Inferior parietal cortex (tissue), 1 donor: ENCODE data around the gene FOXK1.

Experiments used
- DNase-seq: peaks from one replicate; pipeline ENCODE4 v3.0.0-alpha.2; 2016; ENCODE audit errors: extremely low spot score

FOXK1 gene

GRCh38 chr7:4722308-4722707 lies 40.2 kb downstream of the FOXK1 start:
- no peak for DNase-seq

DNA sequence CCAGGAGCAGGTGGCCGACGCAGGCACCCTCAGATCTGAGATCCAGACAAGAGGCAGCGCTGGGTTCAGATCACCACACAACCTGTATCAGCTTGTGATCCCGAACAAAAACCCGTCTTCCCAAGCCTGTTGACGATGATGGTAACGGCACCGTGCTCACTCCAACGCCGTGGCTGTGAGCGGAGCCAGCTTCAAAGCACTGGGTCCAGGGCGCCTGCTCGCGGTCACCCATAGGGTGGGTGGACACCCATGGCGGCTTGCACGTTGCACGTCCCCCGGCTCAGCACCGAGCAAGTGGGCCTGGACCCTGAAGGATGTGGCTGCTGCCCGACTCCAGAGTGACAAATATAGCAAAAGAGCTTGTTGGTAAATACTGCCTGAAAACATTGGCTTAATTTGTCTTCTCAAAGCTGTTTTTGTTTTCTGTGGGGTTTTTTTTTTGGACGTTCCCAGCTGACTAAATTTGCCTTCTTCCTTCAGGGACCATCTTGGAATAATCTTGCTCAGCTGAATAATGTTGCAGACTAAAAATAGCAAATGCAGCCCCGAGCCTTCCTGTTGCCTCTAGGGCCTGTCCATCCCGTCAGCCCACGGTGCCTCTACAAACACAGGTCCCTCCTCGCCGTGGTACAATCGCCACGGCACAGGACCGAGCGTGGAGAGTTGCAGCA lies 41.0 kb downstream of the FOXK1 start:
- DNase-seq: no peak

DNA sequence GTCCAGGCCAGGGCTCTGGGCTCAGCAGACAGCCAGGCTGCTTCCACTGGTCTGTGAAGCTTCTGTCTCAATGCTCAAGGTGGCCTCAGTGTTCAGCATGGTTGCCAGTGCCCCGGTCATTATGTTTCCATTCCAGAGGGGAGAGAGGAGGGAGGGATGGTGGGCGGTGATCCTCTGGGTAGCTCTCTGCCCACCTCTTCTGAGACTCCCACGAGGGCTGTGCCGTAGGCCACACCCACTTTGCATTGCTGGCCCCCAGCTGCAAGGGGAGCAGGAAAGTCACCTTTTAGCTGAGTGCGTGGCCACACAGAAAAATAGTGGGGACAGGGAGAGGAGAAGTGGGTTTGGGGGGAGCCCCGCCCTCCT lies 42.5 kb downstream of the FOXK1 start:
- DNase-seq: no peak

GRCh38 chr7:4725014-4725849 lies 43.1 kb downstream of the FOXK1 start:
- peak; percentile 65 for DNase-seq

DNA sequence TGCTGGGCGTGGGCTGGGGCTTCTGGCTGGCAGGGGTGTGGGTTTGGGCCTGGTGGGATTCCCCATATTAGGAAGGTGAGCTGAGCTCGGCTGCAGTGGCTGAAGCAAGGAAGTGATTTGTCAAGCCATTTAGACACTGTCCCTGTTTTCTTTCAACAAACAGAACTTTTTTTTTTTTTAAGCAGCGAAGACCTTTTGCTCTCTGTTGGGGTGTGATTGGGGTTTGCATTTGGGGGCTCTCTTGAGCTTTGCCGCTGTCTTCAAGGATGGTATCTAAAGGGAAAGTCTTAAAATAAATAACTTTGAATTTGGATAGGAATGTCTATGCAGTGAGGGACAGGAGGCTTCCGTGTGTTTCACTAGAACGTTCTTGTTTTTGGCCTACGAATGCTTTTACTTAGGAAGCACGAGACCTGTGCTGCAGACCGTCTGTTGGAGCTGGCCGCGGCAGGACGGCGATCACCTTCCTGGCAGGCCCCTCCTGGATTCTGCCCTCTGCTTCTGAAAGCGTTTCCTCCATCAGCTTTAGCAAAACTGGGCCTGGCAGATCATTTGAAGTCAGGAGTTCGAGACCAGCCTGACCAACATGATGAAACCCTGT lies 43.9 kb downstream of the FOXK1 start:
- DNase-seq: no peak

DNA sequence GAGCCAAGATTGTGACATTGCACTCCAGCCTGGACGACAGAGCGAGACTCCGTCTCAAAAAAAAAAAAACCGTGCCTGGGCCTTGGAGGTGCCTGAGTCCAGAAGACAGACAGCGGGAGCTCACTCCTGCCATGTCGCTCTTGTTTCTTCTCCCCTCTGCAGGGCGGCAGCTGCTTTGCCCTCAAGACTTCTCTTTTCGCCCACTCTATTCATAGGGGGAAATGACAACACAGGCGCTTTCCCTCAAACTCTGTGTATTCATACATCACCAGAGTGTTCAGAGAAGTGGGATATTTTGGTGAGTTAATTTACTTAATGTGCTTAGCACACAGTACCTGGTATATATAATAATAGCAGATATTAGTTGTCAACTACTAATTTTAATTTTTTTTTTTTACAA lies 44.5 kb downstream of the FOXK1 start:
- DNase-seq: no peak

DNA sequence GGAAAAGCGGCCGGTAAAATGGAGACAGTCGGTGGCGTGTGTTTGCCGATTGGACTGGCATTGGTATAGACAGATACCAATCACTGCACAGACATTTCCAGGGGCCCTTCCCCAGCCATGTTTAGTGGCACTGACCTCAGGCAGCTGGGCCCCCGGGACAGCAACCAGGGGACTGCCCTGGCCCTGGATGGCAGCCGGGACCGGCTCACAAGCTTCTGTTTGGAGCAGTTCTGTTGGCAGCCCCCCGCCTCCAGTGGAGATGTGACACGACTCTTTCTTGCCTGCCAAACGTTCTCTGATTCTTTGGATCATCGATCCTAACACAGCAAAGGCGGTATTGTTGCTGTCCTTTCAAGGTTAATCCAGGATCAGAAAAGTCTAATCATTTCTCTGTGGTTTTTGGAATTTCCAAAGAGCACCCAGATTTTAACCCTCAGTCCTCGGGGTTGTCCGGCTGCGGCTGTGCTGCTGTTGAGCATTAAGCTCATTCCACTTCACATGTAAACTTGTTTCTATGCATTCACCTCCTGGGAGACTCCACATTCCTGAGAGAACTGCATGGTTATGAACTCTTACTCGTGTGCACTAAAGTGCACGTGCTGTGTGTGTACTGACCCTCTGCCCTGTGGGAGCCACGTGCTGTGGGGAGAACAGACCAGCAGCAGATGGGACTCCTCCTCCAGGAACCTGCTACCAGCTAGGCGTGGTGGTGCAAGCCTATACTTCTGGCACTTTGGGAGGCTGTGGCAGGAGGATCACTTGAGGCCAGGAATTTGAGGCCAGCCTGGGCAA lies 46.0 kb downstream of the FOXK1 start:
- DNase-seq: no peak

- DNase-seq: no peak
Observed at GRCh38 chr7:4729266-4729665, 47.2 kb downstream of the FOXK1 start.

GRCh38 chr7:4730276-4730675 lies 48.2 kb downstream of the FOXK1 start:
- DNase-seq: no peak

DNA sequence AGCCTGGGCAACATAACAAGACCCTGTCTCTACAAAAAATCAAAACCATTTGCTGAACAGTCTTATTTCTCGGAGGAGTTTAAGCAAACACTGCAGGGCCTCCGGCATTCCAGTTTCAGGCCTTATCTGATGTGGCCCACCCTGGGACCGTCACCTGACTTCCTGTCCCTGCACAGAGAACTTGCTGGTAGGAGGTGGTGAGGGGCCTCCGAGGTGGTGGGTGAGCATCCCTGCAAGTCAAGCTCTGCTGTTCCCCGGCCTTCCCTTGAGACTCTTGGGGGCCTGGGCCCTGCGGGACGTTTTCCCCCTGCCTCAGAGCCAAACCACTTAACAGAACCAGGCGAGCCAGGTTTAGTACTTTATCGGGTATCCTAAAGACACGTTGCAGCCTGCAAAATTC lies 48.9 kb downstream of the FOXK1 start:
- DNase-seq: no peak

GRCh38 chr7:4731803-4732202 lies 49.7 kb downstream of the FOXK1 start:
- DNase-seq: no peak

DNA sequence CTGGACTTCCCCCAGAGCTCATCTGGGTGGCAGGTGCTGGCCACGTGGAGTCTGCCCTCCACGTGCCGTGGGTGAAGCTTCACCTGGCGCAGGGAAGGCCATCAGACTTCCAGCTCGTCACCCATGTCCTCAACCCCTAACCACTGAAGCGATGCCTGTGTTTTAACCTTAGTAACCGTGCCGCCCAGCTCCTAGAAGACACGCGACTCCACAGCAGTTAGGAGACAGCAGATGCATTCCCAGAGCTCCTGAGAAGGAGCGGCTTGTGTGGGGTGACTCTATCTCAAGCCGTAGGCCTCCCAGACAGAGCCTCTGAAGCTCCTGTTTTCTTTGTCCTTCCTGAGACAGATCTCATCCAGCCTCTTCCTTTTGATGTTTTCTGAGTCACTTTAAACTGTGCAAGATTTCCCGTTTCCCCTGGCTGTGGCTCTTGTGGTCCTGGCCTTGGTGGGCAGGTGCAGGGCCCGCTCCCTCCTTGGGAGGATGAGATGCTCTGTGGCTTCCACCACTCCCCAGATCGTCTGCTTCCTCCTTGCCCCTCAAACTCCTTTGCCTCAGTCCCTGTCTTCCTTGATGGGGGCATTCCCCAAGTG lies 51.9 kb downstream of the FOXK1 start:
- no peak for DNase-seq

DNA sequence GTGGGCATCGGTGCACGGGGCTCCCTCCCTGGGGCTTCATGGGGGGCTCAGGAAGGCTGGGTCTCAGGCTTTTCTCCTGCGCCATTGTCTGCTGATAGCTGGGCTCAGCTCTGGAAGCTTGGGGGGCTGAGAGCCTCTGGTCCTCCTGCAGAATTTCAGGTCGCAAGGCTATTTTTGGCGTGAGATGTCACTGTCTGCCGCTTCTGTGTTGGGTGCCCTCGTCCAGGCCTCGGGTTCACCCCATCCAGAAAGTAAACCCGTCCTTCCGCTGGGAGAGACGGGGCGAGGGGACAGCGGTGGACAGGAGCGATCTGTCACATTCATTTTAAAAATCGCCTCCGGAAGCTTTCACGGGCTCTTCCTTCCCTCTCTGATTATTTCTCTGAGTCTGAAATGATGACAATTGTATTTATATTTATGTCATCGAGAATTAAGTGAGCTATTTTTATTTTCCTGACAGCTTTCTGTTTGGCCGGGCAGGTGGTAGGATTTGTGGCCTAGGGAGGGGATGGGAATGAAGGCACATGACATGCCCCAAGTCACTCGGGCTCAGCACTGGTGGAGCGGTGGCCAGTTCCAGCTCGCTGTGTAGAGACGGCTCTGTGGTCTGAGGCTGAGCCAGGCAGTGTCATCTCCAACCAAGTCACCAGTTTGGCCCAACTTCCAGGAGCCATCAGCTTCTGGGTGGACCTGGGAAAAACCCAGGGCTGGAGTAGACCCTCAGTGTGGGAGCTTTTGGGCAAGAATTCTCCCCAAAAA lies 52.7 kb downstream of the FOXK1 start:
- DNase-seq: no peak

- no peak for DNase-seq
Observed at GRCh38 chr7:4737300-4737699, 55.2 kb downstream of the FOXK1 start.

DNA sequence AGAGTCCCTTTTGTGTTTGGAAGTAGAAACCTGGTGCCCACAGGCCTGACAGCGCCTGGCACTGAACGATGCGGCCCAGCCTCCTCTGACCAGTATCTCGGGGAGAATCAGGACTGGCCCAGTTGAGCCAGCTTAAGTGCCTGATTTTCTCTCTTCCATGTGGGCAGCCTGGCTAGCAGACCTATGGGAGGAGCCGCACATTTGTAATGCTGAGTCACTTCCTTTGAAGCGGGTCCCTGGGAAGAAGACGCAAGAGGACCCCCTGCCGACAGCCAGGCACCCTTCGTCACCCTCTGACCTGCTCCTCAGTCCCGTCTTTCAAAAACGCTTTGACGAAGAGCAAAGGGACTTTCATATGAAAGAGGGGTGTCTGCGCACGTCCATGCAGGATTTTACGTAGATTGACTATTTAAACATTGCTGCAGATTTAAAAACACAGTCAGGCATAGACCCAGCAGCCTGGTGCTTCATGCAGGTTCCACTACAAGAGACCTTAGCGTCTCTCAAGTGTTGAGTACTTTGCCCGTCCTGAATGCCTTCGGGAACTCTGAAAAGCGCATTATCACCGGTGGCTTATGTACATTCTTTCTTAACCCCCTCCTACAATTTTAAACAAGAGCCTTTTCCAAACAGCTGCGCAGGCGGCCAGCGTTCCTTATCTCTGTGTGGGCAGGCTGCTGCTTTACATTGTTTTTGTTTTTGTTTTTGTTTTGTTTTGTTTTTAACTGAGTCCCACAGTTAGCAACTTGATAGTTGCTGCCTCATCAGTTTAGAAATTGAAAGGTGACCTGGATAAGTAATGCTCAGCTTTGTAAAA lies 56.8 kb downstream of the FOXK1 start:
- no peak for DNase-seq

DNA sequence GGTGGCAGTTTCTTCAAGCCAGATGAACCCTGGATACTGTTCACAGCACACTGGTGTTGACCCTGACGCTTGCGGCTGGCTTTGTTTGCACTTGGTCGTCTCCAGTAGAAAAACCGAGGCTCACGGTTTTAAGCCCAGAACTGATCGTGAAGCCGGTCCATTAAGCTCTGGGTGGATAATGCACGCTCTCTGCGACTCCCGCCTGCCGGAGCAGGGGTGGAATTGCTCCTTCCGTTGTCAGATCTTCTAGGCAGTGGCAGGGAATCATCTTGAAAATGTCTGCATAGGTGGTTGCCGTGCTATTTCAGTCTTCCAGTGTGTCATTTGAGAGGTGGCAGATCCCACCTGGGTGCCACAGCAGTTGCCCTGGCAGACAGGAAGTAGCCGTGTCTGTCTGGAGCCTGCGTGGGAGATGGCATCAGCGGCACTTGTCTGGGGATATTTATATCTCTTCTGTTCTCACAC lies 57.5 kb downstream of the FOXK1 start:
- no peak for DNase-seq

DNA sequence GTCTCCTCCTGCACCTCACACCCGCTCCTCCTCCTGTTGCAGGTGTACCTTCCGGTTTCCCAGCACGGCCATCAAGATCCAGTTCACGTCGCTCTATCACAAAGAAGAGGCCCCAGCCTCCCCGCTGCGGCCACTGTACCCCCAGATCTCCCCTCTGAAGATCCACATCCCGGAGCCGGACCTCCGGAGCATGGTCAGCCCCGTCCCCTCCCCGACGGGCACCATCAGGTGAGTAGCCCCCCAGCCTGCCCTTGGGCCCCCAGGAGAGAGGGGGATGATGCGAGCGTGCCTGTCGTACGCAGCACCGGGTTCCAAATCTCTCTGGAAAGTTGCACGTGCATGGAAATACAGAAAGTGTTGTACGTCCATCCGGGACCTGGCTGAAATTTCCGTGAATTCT lies 58.7 kb downstream of the FOXK1 start:
- DNase-seq: no peak

- DNase-seq: no peak
Observed at GRCh38 chr7:4742051-4742573, 60.0 kb downstream of the FOXK1 start.

- DNase-seq: no peak
Observed at GRCh38 chr7:4742852-4743251, 60.8 kb downstream of the FOXK1 start.
